ENCODE measurements around the gene GTPBP6.

Gene GTPBP6

GRCh38 chrX:275967-276580, 42.5 kb downstream of the GTPBP6 start:
- Histone ChIP-seq H3K4me3 (replicated peaks; ENCODE audit: low read depth, low read length) (peak overlapping the region; percentile 1), H3K27me3 (replicated peaks; ENCODE audit: control insufficient read depth, insufficient read depth, low read length) (peaks cover 2% of the 10 kb centered on the region), H3K36me3 (ENCODE audit: control insufficient read depth, insufficient read depth, low read length) (no peaks in the 10 kb centered on the region)
- no peak for TF ChIP-seq CTCF (IDR thresholded peaks at IDR 0.05; ENCODE audit: insufficient read depth, low read length, poor library complexity, severe bottlenecking)
- no peak for DNase-seq (ENCODE audit: extremely low read depth, insufficient read length)

GRCh38 chrX:275476-275966, 43.1 kb downstream of the GTPBP6 start:
- DNase-seq (ENCODE audit: extremely low read depth, insufficient read length): no peak
- H3K36me3 ChIP-seq (ENCODE audit: control insufficient read depth, insufficient read depth, low read length): no peaks in the 10 kb centered on the region
- peaks cover 2% of the 10 kb centered on the region for H3K27me3 ChIP-seq (replicated peaks; ENCODE audit: control insufficient read depth, insufficient read depth, low read length)
- no peak overlapping the region for H3K4me3 ChIP-seq (replicated peaks; ENCODE audit: low read depth, low read length)
- TF ChIP-seq CTCF (IDR thresholded peaks at IDR 0.05; ENCODE audit: insufficient read depth, low read length, poor library complexity, severe bottlenecking): no peak

- no peak for TF ChIP-seq CTCF (IDR thresholded peaks at IDR 0.05; ENCODE audit: insufficient read depth, low read length, poor library complexity, severe bottlenecking)
- no peaks in the 10 kb centered on the region for H3K36me3 ChIP-seq (ENCODE audit: control insufficient read depth, insufficient read depth, low read length)
- H3K27me3 ChIP-seq (replicated peaks; ENCODE audit: control insufficient read depth, insufficient read depth, low read length): peaks cover 2% of the 10 kb centered on the region
- no peak overlapping the region for H3K4me3 ChIP-seq (replicated peaks; ENCODE audit: low read depth, low read length)
- DNase-seq (ENCODE audit: extremely low read depth, insufficient read length): no peak
Measured at GRCh38 chrX:274904-275475, 43.6 kb downstream of the GTPBP6 start.

GRCh38 chrX:270848-271367, 47.7 kb downstream of the GTPBP6 start:
- DNase-seq (ENCODE audit: extremely low read depth, insufficient read length): no peak
- H3K27me3 ChIP-seq (replicated peaks; ENCODE audit: control insufficient read depth, insufficient read depth, low read length): no peaks in the 10 kb centered on the region; the same call in 1 of the 2 replicates
- no peaks in the 10 kb centered on the region for H3K36me3 ChIP-seq (ENCODE audit: control insufficient read depth, insufficient read depth, low read length)
- no peak overlapping the region for H3K4me3 ChIP-seq (replicated peaks; ENCODE audit: low read depth, low read length)
- TF ChIP-seq CTCF (IDR thresholded peaks at IDR 0.05; ENCODE audit: insufficient read depth, low read length, poor library complexity, severe bottlenecking): no peak

GRCh38 chrX:267771-268261, 50.8 kb downstream of the GTPBP6 start:
- no peaks in the 10 kb centered on the region for H3K36me3 ChIP-seq (ENCODE audit: control insufficient read depth, insufficient read depth, low read length)
- no peak for TF ChIP-seq CTCF (IDR thresholded peaks at IDR 0.05; ENCODE audit: insufficient read depth, low read length, poor library complexity, severe bottlenecking)
- DNase-seq (ENCODE audit: extremely low read depth, insufficient read length): no peak
- no peaks in the 10 kb centered on the region for H3K27me3 ChIP-seq (replicated peaks; ENCODE audit: control insufficient read depth, insufficient read depth, low read length)
- H3K4me3 ChIP-seq (replicated peaks; ENCODE audit: low read depth, low read length): no peak overlapping the region
